Measurements from ENCODE around the gene MYBPC2. TPM values are rescaled to one million over a fixed set of nuclear protein-coding genes. Genes with fewer than 3 reads are reported as not detected.

Gene MYBPC2
- polyA plus RNA-seq, 1 of the 3 experiments (the other 2 are of a cell fraction) = not detected

DNA sequence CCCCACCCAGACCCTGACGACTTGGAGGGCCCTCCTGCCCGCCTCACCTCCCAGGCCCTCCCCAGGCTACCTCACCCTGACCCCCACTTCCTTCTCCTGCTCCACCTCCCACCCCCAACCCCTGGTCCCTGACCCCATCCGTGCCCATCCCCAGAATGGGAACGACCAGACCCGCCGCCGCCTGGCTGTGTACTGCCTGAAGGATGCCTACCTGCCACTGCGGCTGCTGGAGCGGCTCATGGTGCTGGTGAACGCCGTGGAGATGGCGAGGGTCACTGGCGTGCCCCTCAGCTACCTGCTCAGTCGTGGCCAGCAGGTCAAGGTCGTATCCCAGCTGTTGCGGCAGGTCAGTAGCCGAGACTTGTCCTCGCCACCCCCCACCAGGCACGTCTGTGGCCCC lies 25.9 kb upstream of the MYBPC2 start:
- H3K9me2 ChIP-seq = no peaks in the 10 kb centered on the region
- H3K4me1 ChIP-seq (ENCODE audit: control insufficient read depth in 1 of 2, insufficient read depth in 2 of 2, low read depth in 1 of 2, low read length in 1 of 2) = no peaks in the 10 kb centered on the region
- ChIA-PET CTCF (interaction anchor here (0.5 to 1.2 kb wide), 2 partner anchors 8 to 359 kb away, joined by 3 to 6 read pairs; no protein-coding TSS in a partner anchor), POLR2A (interaction anchor here (0.6 kb wide), 1 partner anchor 74 kb away, joined by 3 read pairs; no protein-coding TSS in a partner anchor)
- H3K9me3 ChIP-seq = no peaks in the 10 kb centered on the region
- TF ChIP-seq JUND (IDR thresholded peaks at IDR 0.05) (no peak), GATA2 (CRISPR knock-in tag; IDR thresholded peaks at IDR 0.05) (no peak), FOSL2 (IDR thresholded peaks at IDR 0.05; ENCODE audit: borderline replicate concordance, low read depth) (no peak), NRF1 (IDR thresholded peaks at IDR 0.05; ENCODE audit: low read depth, low read length) (no peak), TCF12 (IDR thresholded peaks at IDR 0.05) (no peak), SIN3A (IDR thresholded peaks at IDR 0.05; ENCODE audit: borderline replicate concordance, low read depth, low read length) (no peak), TEAD4 (IDR thresholded peaks at IDR 0.05; ENCODE audit: borderline replicate concordance, insufficient read depth) (no peak), SMC3 (IDR thresholded peaks at IDR 0.05; ENCODE audit: low read depth, low read length) (no peak), FOXM1 (IDR thresholded peaks at IDR 0.05; ENCODE audit: low read depth) (no peak), EZH2phosphoT487 (IDR thresholded peaks at IDR 0.05; ENCODE audit: borderline replicate concordance, low read depth) (no peak), RFX5 (IDR thresholded peaks at IDR 0.05; ENCODE audit: low read length) (no peak), RAD21 (IDR thresholded peaks at IDR 0.05; ENCODE audit: low read length) (no peak)
- TF ChIP-seq, protein P1, sequence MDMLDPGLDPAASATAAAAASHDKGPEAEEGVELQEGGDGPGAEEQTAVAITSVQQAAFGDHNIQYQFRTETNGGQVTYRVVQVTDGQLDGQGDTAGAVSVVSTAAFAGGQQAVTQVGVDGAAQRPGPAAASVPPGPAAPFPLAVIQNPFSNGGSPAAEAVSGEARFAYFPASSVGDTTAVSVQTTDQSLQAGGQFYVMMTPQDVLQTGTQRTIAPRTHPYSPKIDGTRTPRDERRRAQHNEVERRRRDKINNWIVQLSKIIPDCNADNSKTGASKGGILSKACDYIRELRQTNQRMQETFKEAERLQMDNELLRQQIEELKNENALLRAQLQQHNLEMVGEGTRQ (IDR thresholded peaks at IDR 0.05; ENCODE audit: borderline replicate concordance, low read depth, low read length) = no peak
- TF ChIP-seq, protein P2, sequence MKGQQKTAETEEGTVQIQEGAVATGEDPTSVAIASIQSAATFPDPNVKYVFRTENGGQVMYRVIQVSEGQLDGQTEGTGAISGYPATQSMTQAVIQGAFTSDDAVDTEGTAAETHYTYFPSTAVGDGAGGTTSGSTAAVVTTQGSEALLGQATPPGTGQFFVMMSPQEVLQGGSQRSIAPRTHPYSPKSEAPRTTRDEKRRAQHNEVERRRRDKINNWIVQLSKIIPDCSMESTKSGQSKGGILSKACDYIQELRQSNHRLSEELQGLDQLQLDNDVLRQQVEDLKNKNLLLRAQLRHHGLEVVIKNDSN (IDR thresholded peaks at IDR 0.05; ENCODE audit: borderline replicate concordance, low read depth) = no peak
- H3K79me2 ChIP-seq (ENCODE audit: insufficient read depth) = no peaks in the 10 kb centered on the region
- H3K9ac ChIP-seq = no peak overlapping the region
- DNase-seq = no peak
- H4K20me1 ChIP-seq (ENCODE audit: insufficient read depth) = no peaks in the 10 kb centered on the region
- H3K4me2 ChIP-seq = no peak overlapping the region
- H3K27ac ChIP-seq (ENCODE audit: low read depth in 2 of 2, low read length in 1 of 2) = no peak overlapping the region
- H3K36me3 ChIP-seq (replicated peaks in 1 of 2; ENCODE audit: control insufficient read depth in 1 of 2, insufficient read depth in 2 of 2, low read length in 1 of 2) = peaks cover 0 to 13% of the 10 kb centered on the region in 2 experiments
- H3F3A ChIP-seq (replicated peaks; ENCODE audit: insufficient read depth) = no peaks in the 10 kb centered on the region
- H3K4me3 ChIP-seq (ENCODE audit: low read depth in 2 of 2, low read length in 1 of 2) = no peak overlapping the region
- H2AFZ ChIP-seq (ENCODE audit: low read depth) = no peak overlapping the region
- 96% methylated on average over 11 of the region's 19 CpGs for WGBS (ENCODE audit: low lambda C conversion rate)
- no peaks in the 10 kb centered on the region for H3K27me3 ChIP-seq (ENCODE audit: insufficient read depth)

DNA sequence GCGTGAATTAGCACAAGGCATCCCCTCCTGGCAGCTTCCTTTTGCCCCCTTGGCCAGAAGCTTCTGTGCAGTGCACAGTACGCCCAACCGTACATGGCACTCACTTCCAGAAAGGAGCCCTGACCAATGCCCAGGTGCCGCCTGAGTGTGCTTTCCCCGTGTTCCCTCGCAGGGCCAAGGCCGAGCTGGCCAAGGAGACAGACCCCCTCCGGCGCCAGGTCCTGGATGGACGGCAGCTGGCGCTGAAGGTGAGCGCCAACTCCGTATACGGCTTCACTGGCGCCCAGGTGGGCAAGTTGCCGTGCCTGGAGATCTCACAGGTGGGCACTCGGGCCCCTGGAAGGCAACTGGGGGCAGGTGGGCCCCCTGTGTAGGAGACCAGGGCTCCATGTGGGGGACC lies 23.3 kb upstream of the MYBPC2 start:
- no peaks in the 10 kb centered on the region for H3K4me1 ChIP-seq (ENCODE audit: control insufficient read depth in 1 of 2, insufficient read depth in 2 of 2, low read depth in 1 of 2, low read length in 1 of 2)
- H3F3A ChIP-seq (replicated peaks; ENCODE audit: insufficient read depth) = no peaks in the 10 kb centered on the region
- no peak overlapping the region for H3K4me2 ChIP-seq
- H3K36me3 ChIP-seq (replicated peaks in 1 of 2; ENCODE audit: control insufficient read depth in 1 of 2, insufficient read depth in 2 of 2, low read length in 1 of 2) = no peaks in the 10 kb centered on the region
- H3K4me3 ChIP-seq (ENCODE audit: low read depth in 2 of 2, low read length in 1 of 2) = no peak overlapping the region
- 96% methylated on average over 10 of the region's 17 CpGs for WGBS (ENCODE audit: low lambda C conversion rate)
- H3K79me2 ChIP-seq (ENCODE audit: insufficient read depth) = no peaks in the 10 kb centered on the region
- DNase-seq = no peak
- TF ChIP-seq POLR2AphosphoS5 (IDR thresholded peaks at IDR 0.05; ENCODE audit: low read depth, low read length) = no peak
- TF ChIP-seq, protein P3, sequence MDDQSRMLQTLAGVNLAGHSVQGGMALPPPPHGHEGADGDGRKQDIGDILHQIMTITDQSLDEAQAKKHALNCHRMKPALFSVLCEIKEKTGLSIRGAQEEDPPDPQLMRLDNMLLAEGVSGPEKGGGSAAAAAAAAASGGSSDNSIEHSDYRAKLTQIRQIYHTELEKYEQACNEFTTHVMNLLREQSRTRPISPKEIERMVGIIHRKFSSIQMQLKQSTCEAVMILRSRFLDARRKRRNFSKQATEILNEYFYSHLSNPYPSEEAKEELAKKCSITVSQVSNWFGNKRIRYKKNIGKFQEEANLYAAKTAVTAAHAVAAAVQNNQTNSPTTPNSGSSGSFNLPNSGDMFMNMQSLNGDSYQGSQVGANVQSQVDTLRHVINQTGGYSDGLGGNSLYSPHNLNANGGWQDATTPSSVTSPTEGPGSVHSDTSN (IDR thresholded peaks at IDR 0.05) = no peak
- TF ChIP-seq FOXJ3 (CRISPR knock-in tag; IDR thresholded peaks at IDR 0.05) = no peak
- no peak for TF ChIP-seq RAD21 (IDR thresholded peaks at IDR 0.05; ENCODE audit: low read length)
- no peak for TF ChIP-seq GATA2 (CRISPR knock-in tag; IDR thresholded peaks at IDR 0.05)
- TF ChIP-seq, protein P1 (IDR thresholded peaks at IDR 0.05; ENCODE audit: borderline replicate concordance, low read depth, low read length) = no peak
- no peak for TF ChIP-seq GABPA (IDR thresholded peaks at IDR 0.05; ENCODE audit: low read depth)
- TF ChIP-seq, protein P4, sequence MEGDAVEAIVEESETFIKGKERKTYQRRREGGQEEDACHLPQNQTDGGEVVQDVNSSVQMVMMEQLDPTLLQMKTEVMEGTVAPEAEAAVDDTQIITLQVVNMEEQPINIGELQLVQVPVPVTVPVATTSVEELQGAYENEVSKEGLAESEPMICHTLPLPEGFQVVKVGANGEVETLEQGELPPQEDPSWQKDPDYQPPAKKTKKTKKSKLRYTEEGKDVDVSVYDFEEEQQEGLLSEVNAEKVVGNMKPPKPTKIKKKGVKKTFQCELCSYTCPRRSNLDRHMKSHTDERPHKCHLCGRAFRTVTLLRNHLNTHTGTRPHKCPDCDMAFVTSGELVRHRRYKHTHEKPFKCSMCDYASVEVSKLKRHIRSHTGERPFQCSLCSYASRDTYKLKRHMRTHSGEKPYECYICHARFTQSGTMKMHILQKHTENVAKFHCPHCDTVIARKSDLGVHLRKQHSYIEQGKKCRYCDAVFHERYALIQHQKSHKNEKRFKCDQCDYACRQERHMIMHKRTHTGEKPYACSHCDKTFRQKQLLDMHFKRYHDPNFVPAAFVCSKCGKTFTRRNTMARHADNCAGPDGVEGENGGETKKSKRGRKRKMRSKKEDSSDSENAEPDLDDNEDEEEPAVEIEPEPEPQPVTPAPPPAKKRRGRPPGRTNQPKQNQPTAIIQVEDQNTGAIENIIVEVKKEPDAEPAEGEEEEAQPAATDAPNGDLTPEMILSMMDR (IDR thresholded peaks at IDR 0.05) = no peak
- no peak for TF ChIP-seq EP300 (IDR thresholded peaks at IDR 0.05; ENCODE audit: borderline replicate concordance in 1 of 2, low read depth in 1 of 2, low read length in 1 of 2)
- TF ChIP-seq MEF2A (IDR thresholded peaks at IDR 0.05; ENCODE audit: borderline replicate concordance, low read depth) = no peak
- ChIA-PET POLR2A (no interaction called here), CTCF (interaction anchor here (2.7 kb wide), 1 partner anchor 41 kb away, joined by 9 read pairs; no protein-coding TSS in a partner anchor)
- no peaks in the 10 kb centered on the region for H3K9me2 ChIP-seq
- H4K20me1 ChIP-seq (ENCODE audit: insufficient read depth) = no peaks in the 10 kb centered on the region
- no peaks in the 10 kb centered on the region for H3K9me3 ChIP-seq
- H3K9ac ChIP-seq = no peak overlapping the region
- H3K27ac ChIP-seq (ENCODE audit: low read depth in 2 of 2, low read length in 1 of 2) = no peak overlapping the region
- no peaks in the 10 kb centered on the region for H3K27me3 ChIP-seq (ENCODE audit: insufficient read depth)
- no peak overlapping the region for H2AFZ ChIP-seq (ENCODE audit: low read depth)

Measured in SK-N-SH (cell line).